Neutrophil (primary cell): Measurements from ENCODE around the gene CERT1.

Source experiments
- H3K27ac ChIP-seq: fragments of 200-600 bp; sonication (generic); 2 replicates; pipeline ENCODE4 v1.5.1; 2016; ENCODE audit warnings: mild to moderate bottlenecking, moderate library complexity
- H3K27me3 ChIP-seq: fragments of 200-600 bp; sonication (generic); 2 replicates; pipeline ENCODE4 v1.6.0; 2016; ENCODE audit warnings: mild to moderate bottlenecking
- H3K36me3 ChIP-seq: fragments of 200-600 bp; sonication (generic); 2 replicates; pipeline ENCODE4 v1.5.1; 2017
- H3K4me1 ChIP-seq, 2 experiments: fragments of 200-600 bp in 1 of 2; sonication (generic) in 1 of 2; 1 replicate in 1 of 2; 2 replicates in 1 of 2; pipeline versions ENCODE4 v1.5.1 to v1.6.1; 2013 to 2016; ENCODE audit warnings: low read depth in 1 of 2, low read length in 1 of 2, mild to moderate bottlenecking in 1 of 2, moderate library complexity in 1 of 2; ENCODE audit not compliant: control insufficient read depth in 1 of 2, insufficient read depth in 1 of 2
- H3K4me3 ChIP-seq, 2 experiments: fragments of 200-600 bp in 1 of 2; sonication (generic) in 1 of 2; 1 replicate in 1 of 2; 2 replicates in 1 of 2; pipeline ENCODE4 v1.5.1; 2013 to 2016; ENCODE audit warnings: low read depth in 1 of 2, low read length in 1 of 2, mild to moderate bottlenecking in 1 of 2, moderate library complexity in 1 of 2
- H3K9me3 ChIP-seq: fragments of 200-600 bp; sonication (generic); 2 replicates; pipeline ENCODE4 v1.5.1; 2016
- CTCF ChIP-seq: fragments of 200-600 bp; sonication (generic); IDR thresholded peaks from 2 replicates; pipeline ENCODE4 v1.5.1; 2016; ENCODE audit warnings: antibody characterized with exemption

The CERT1 gene

GRCh38 chr5:75395277-75395676, 116.2 kb downstream of the CERT1 start:
- TF ChIP-seq CTCF: no peak
- no peaks in the 10 kb centered on the region for H3K4me1 ChIP-seq
- no peaks in the 10 kb centered on the region for H3K9me3 ChIP-seq
- H3K27ac ChIP-seq: no peak overlapping the region
- H3K36me3 ChIP-seq: peaks cover 78% of the 10 kb centered on the region
- H3K4me3 ChIP-seq: no peak overlapping the region
- no peaks in the 10 kb centered on the region for H3K27me3 ChIP-seq

GRCh38 chr5:75389430-75389829, 122.0 kb downstream of the CERT1 start:
- no peaks in the 10 kb centered on the region for H3K9me3 ChIP-seq
- no peak overlapping the region for H3K27ac ChIP-seq
- H3K4me1 ChIP-seq: no peaks in the 10 kb centered on the region
- peaks cover 80% of the 10 kb centered on the region for H3K36me3 ChIP-seq
- H3K27me3 ChIP-seq: no peaks in the 10 kb centered on the region
- no peak overlapping the region for H3K4me3 ChIP-seq
- no peak for TF ChIP-seq CTCF

DNA sequence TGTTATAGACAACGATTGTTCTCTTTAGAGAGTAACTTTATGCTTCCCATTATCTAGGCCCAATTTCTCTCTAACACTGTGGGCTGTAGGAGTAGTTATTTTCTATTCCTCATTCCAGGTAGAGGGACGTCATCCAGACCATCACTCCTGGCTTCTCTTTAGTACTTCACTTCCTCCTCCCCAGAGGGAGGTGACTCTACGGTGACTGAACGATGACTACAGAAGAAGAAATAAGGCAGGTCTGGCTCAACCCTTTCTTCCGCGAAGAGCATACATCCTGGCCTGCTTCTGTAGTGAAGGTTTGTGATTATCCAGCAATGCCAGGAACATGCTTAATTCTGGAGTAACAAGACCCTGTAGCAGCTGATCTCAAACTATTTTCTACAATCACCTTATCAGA, 123.6 kb downstream of the CERT1 start:
- no peak for TF ChIP-seq CTCF
- no peak overlapping the region for H3K4me3 ChIP-seq
- no peak overlapping the region for H3K27ac ChIP-seq
- H3K27me3 ChIP-seq: no peaks in the 10 kb centered on the region
- no peaks in the 10 kb centered on the region for H3K9me3 ChIP-seq
- H3K4me1 ChIP-seq: no peaks in the 10 kb centered on the region
- peaks cover 92% of the 10 kb centered on the region for H3K36me3 ChIP-seq

- Histone ChIP-seq H3K4me1 (no peaks in the 10 kb centered on the region), H3K27me3 (no peaks in the 10 kb centered on the region), H3K27ac (no peak overlapping the region), H3K36me3 (peaks cover 95% of the 10 kb centered on the region), H3K9me3 (no peaks in the 10 kb centered on the region), H3K4me3 (no peak overlapping the region)
- no peak for TF ChIP-seq CTCF
These were observed 127.2 kb downstream of the CERT1 start for GRCh38 chr5:75384218-75384617.

- no peak for TF ChIP-seq CTCF
- H3K27ac ChIP-seq: no peak overlapping the region
- H3K4me1 ChIP-seq: no peaks in the 10 kb centered on the region
- H3K4me3 ChIP-seq: no peak overlapping the region
- H3K9me3 ChIP-seq: no peaks in the 10 kb centered on the region
- H3K36me3 ChIP-seq: peaks cover 98% of the 10 kb centered on the region
- no peaks in the 10 kb centered on the region for H3K27me3 ChIP-seq
These were observed 130.0 kb downstream of the CERT1 start for GRCh38 chr5:75381456-75381855.

GRCh38 chr5:75380099-75380498, 131.3 kb downstream of the CERT1 start:
- H3K4me1 ChIP-seq: no peaks in the 10 kb centered on the region
- TF ChIP-seq CTCF: no peak
- H3K27me3 ChIP-seq: no peaks in the 10 kb centered on the region
- no peaks in the 10 kb centered on the region for H3K9me3 ChIP-seq
- H3K4me3 ChIP-seq: no peak overlapping the region
- peaks cover 95% of the 10 kb centered on the region for H3K36me3 ChIP-seq
- no peak overlapping the region for H3K27ac ChIP-seq
